Stomach smooth muscle (tissue), 2 donors: ENCODE data around the gene C13orf46.

Source experiments
- H3K27ac ChIP-seq: one replicate; pipeline ENCODE4 v1.7.0; 2013; ENCODE audit warnings: mild to moderate bottlenecking, low read length, inconsistent platforms
- H3K27me3 ChIP-seq, 2 donors: one replicate each; pipeline ENCODE4 v1.7.0; 2013; ENCODE audit warnings: low read length in 2 of 2; ENCODE audit not compliant: insufficient read depth in 2 of 2, control insufficient read depth in 1 of 2
- H3K36me3 ChIP-seq, 2 donors: one replicate each; pipeline ENCODE4 v1.7.0; 2013; ENCODE audit warnings: low read length in 2 of 2; ENCODE audit not compliant: control insufficient read depth in 2 of 2, insufficient read depth in 2 of 2
- H3K4me1 ChIP-seq: one replicate; pipeline ENCODE4 v1.7.0; 2013; ENCODE audit warnings: low read length; ENCODE audit not compliant: control insufficient read depth, insufficient read depth
- H3K4me3 ChIP-seq, 2 donors: one replicate each; pipeline ENCODE4 v1.7.0; 2013; ENCODE audit warnings: low read length in 2 of 2
- H3K9ac ChIP-seq, 2 donors: one replicate each; pipeline ENCODE4 v1.7.0; 2013; ENCODE audit warnings: low read length in 2 of 2, mild to moderate bottlenecking in 1 of 2
- H3K9me3 ChIP-seq, 2 donors: one replicate each; pipeline ENCODE4 v1.7.0; 2013; ENCODE audit warnings: low read length in 2 of 2; ENCODE audit not compliant: control insufficient read depth in 2 of 2
- donor health status: healthy.
- donor health status: Pancreatic carcinoma.

Gene C13orf46

GRCh38 chr13:113999618-113999910 lies 25.7 kb upstream of the C13orf46 start:
- Histone ChIP-seq H3K36me3 (peaks cover 7 to 17% of the 10 kb centered on the region in 2 donors), H3K9ac (no peak overlapping the region), H3K4me1 (peaks cover 7% of the 10 kb centered on the region), H3K9me3 (no peaks in the 10 kb centered on the region), H3K4me3 (no peak overlapping the region), H3K27ac (no peak overlapping the region), H3K27me3 (no peaks in the 10 kb centered on the region)

GRCh38 chr13:113998781-113999617 lies 25.1 kb upstream of the C13orf46 start:
- Histone ChIP-seq H3K4me3 (no peak overlapping the region), H3K4me1 (peaks cover 7% of the 10 kb centered on the region), H3K27ac (no peak overlapping the region), H3K36me3 (peaks cover 7 to 17% of the 10 kb centered on the region in 2 donors), H3K9ac (no peak overlapping the region), H3K9me3 (no peaks in the 10 kb centered on the region), H3K27me3 (no peaks in the 10 kb centered on the region)

GRCh38 chr13:113997845-113998751 lies 24.2 kb upstream of the C13orf46 start:
- Histone ChIP-seq H3K9ac (no peak overlapping the region), H3K27me3 (no peaks in the 10 kb centered on the region), H3K9me3 (no peaks in the 10 kb centered on the region), H3K27ac (no peak overlapping the region), H3K4me3 (no peak overlapping the region), H3K4me1 (peaks cover 7% of the 10 kb centered on the region), H3K36me3 (peaks cover 7 to 17% of the 10 kb centered on the region in 2 donors)

GRCh38 chr13:113996912-113997745 lies 23.3 kb upstream of the C13orf46 start:
- no peak overlapping the region for H3K9ac ChIP-seq
- no peak overlapping the region for H3K27ac ChIP-seq
- peaks cover 7% of the 10 kb centered on the region for H3K4me1 ChIP-seq
- no peaks in the 10 kb centered on the region for H3K27me3 ChIP-seq
- no peak overlapping the region for H3K4me3 ChIP-seq
- H3K9me3 ChIP-seq, result no peaks in the 10 kb centered on the region
- peaks cover 12 to 17% of the 10 kb centered on the region in 2 donors for H3K36me3 ChIP-seq

GRCh38 chr13:113996081-113996911 lies 22.4 kb upstream of the C13orf46 start:
- Histone ChIP-seq H3K4me1 (peaks cover 7% of the 10 kb centered on the region), H3K27ac (no peak overlapping the region), H3K9me3 (no peaks in the 10 kb centered on the region), H3K4me3 (no peak overlapping the region), H3K27me3 (no peaks in the 10 kb centered on the region), H3K9ac (no peak overlapping the region), H3K36me3 (peaks cover 20 to 25% of the 10 kb centered on the region in 2 donors)

- Histone ChIP-seq H3K4me1 (peaks cover 7% of the 10 kb centered on the region), H3K27ac (no peak overlapping the region), H3K9ac (no peak overlapping the region), H3K36me3 (peaks cover 31 to 33% of the 10 kb centered on the region in 2 donors), H3K4me3 (no peak overlapping the region), H3K27me3 (no peaks in the 10 kb centered on the region), H3K9me3 (no peaks in the 10 kb centered on the region)
Observed at GRCh38 chr13:113995051-113995601, 21.2 kb upstream of the C13orf46 start.

- Histone ChIP-seq H3K27me3 (no peaks in the 10 kb centered on the region), H3K9ac (no peak overlapping the region), H3K9me3 (no peaks in the 10 kb centered on the region), H3K27ac (no peak overlapping the region), H3K36me3 (peaks cover 33 to 36% of the 10 kb centered on the region in 2 donors), H3K4me3 (no peak overlapping the region), H3K4me1 (no peaks in the 10 kb centered on the region)
Observed at GRCh38 chr13:113992276-113993005, 18.6 kb upstream of the C13orf46 start.

GRCh38 chr13:113991676-113992179 lies 17.9 kb upstream of the C13orf46 start:
- no peaks in the 10 kb centered on the region for H3K9me3 ChIP-seq
- H3K4me1 ChIP-seq, result no peaks in the 10 kb centered on the region
- peaks cover 33 to 36% of the 10 kb centered on the region in 2 donors for H3K36me3 ChIP-seq
- no peak overlapping the region for H3K27ac ChIP-seq
- H3K4me3 ChIP-seq, result no peak overlapping the region
- no peak overlapping the region for H3K9ac ChIP-seq
- H3K27me3 ChIP-seq, result no peaks in the 10 kb centered on the region

- no peaks in the 10 kb centered on the region for H3K4me1 ChIP-seq
- no peak overlapping the region for H3K9ac ChIP-seq
- no peaks in the 10 kb centered on the region for H3K9me3 ChIP-seq
- H3K27ac ChIP-seq, result no peak overlapping the region
- H3K36me3 ChIP-seq, result peaks cover 29 to 31% of the 10 kb centered on the region in 2 donors
- H3K4me3 ChIP-seq, result no peak overlapping the region
- H3K27me3 ChIP-seq, result no peaks in the 10 kb centered on the region
Observed at GRCh38 chr13:113991191-113991669, 17.4 kb upstream of the C13orf46 start.
